HepG2 (cell line): ENCODE measurements around the gene PSMB2. TPM values are rescaled to one million over a fixed set of nuclear protein-coding genes. Genes with fewer than 3 reads are reported as not detected.

Experiments
- ARID2 ChIP-seq: sonication (generic); formaldehyde crosslinking; IDR thresholded peaks from 2 replicates; pipeline ENCODE4 v1.8.1; 2022; ENCODE audit warnings: mild to moderate bottlenecking, missing genetic modification reagents, borderline replicate concordance
- CREM ChIP-seq, 2 experiments: sonication (generic) in 1 of 2; formaldehyde crosslinking in 1 of 2; IDR thresholded peaks; 2 replicates each; pipeline versions ENCODE4 v1.4.0 to v1.6.1; 2016 to 2020; ENCODE audit warnings: antibody characterized with exemption in 1 of 2, mild to moderate bottlenecking in 1 of 2, missing genetic modification reagents in 1 of 2
- DR1 ChIP-seq: sonication (generic); formaldehyde crosslinking; IDR thresholded peaks from 2 replicates; pipeline ENCODE4 v1.8.0; 2021; ENCODE audit warnings: mild to moderate bottlenecking, missing genetic modification reagents, inconsistent platforms
- KDM5A ChIP-seq: fragments of 200-600 bp; sonication (generic); IDR thresholded peaks from 2 replicates; pipeline ENCODE4 v1.7.0; 2018; ENCODE audit warnings: antibody characterized with exemption, mild to moderate bottlenecking, low read length, borderline replicate concordance
- MBD4 ChIP-seq: IDR thresholded peaks from 2 replicates; pipeline ENCODE4 v1.6.1; 2012; ENCODE audit warnings: low read length, inconsistent platforms, borderline replicate concordance
- MEIS1 ChIP-seq: sonication (generic); formaldehyde crosslinking; IDR thresholded peaks from 2 replicates; pipeline ENCODE4 v1.9.0; 2021; ENCODE audit warnings: mild to moderate bottlenecking, missing genetic modification reagents, moderate library complexity, borderline replicate concordance
- NCOR1 ChIP-seq: fragments of 200-600 bp; sonication (generic); IDR thresholded peaks from 2 replicates; pipeline ENCODE4 v1.7.0; 2017; ENCODE audit warnings: antibody characterized with exemption, low read length, borderline replicate concordance
- PLSCR1 ChIP-seq: sonication (generic); formaldehyde crosslinking; IDR thresholded peaks from 2 replicates; pipeline ENCODE4 v1.5.0; 2020; ENCODE audit warnings: missing genetic modification reagents, mild to moderate bottlenecking, borderline replicate concordance
- PRMT3 ChIP-seq: sonication (generic); formaldehyde crosslinking; IDR thresholded peaks from 2 replicates; pipeline ENCODE4 v1.8.1; 2022; ENCODE audit warnings: low read depth, mild to moderate bottlenecking, moderate library complexity, missing genetic modification reagents, borderline replicate concordance
- SALL1 ChIP-seq: sonication (generic); formaldehyde crosslinking; IDR thresholded peaks from 2 replicates; pipeline ENCODE4 v1.8.0; 2022; ENCODE audit warnings: mild to moderate bottlenecking, missing genetic modification reagents
- SOX13 ChIP-seq, 3 experiments: fragments of 450-650 bp in 1 of 3; sonication (generic) in 1 of 3; formaldehyde crosslinking in 1 of 3; IDR thresholded peaks in 2 of 3; conservative IDR thresholded peaks in 1 of 3; 2 replicates each; pipeline versions ENCODE4 v1.5.0 to v1.6.1; 2016 to 2020; ENCODE audit warnings: antibody characterized with exemption in 1 of 3, mild to moderate bottlenecking in 1 of 3, missing compliant biosample characterization in 1 of 3, missing genetic modification reagents in 1 of 3, moderate library complexity in 1 of 3
- TFDP2 ChIP-seq: sonication (generic); formaldehyde crosslinking; IDR thresholded peaks from 2 replicates; pipeline ENCODE4 v1.4.0; 2020; ENCODE audit warnings: missing genetic modification reagents
- THAP11 ChIP-seq: IDR thresholded peaks from 2 replicates; pipeline ENCODE4 v1.6.1; 2016; ENCODE audit warnings: missing biosample characterization, missing genetic modification reagents
- ZFP41 ChIP-seq: sonication (generic); formaldehyde crosslinking; IDR thresholded peaks from 2 replicates; pipeline ENCODE4 v1.4.0; 2020; ENCODE audit warnings: mild to moderate bottlenecking, missing genetic modification reagents, borderline replicate concordance
- ZMYM2 ChIP-seq: sonication (generic); formaldehyde crosslinking; IDR thresholded peaks from 2 replicates; pipeline ENCODE4 v1.8.0; 2022; ENCODE audit warnings: mild to moderate bottlenecking, missing genetic modification reagents
- ZMYM4 ChIP-seq: sonication (generic); formaldehyde crosslinking; IDR thresholded peaks from 2 replicates; pipeline ENCODE4 v1.8.1; 2023; ENCODE audit warnings: mild to moderate bottlenecking, missing genetic modification reagents
- ZNF264 ChIP-seq: sonication (generic); formaldehyde crosslinking; IDR thresholded peaks from 2 replicates; pipeline ENCODE4 v1.4.0; 2020; ENCODE audit warnings: missing genetic modification reagents
- ZNF431 ChIP-seq: sonication (generic); formaldehyde crosslinking; IDR thresholded peaks from 2 replicates; pipeline ENCODE4 v1.9.0; 2022; ENCODE audit warnings: missing genetic modification reagents, low read depth, mild to moderate bottlenecking, borderline replicate concordance
- ZNF572 ChIP-seq: sonication (generic); formaldehyde crosslinking; IDR thresholded peaks from 2 replicates; pipeline ENCODE4 v1.5.1; 2020; ENCODE audit warnings: mild to moderate bottlenecking, missing genetic modification reagents
- ZNF678 ChIP-seq: sonication (generic); formaldehyde crosslinking; IDR thresholded peaks from 2 replicates; pipeline ENCODE4 v1.4.0; 2020; ENCODE audit warnings: mild to moderate bottlenecking, missing genetic modification reagents
- ZNF691 ChIP-seq: sonication (generic); formaldehyde crosslinking; IDR thresholded peaks from 2 replicates; pipeline ENCODE4 v1.4.0; 2020; ENCODE audit warnings: missing genetic modification reagents, low read depth, mild to moderate bottlenecking, borderline replicate concordance
- ZNF772 ChIP-seq: sonication (generic); formaldehyde crosslinking; IDR thresholded peaks from 2 replicates; pipeline ENCODE4 v1.5.0; 2020; ENCODE audit warnings: mild to moderate bottlenecking, missing genetic modification reagents
- polyA plus RNA-seq, 8 experiments: library from polyadenylated mRNA; depleted of rRNA in 3 of 8; stranded (reverse) in 7 of 8; unstranded in 1 of 8; fragments of >200 nt; fragmentation: Illumina TruSeq in 4 of 8; extraction: Trizol in 4 of 8; gene quantifications; 2 replicates each; pipeline versions ENCODE4 v1.2.1 to v1.2.3, GENCODE V29; 2011 to 2016; ENCODE audit warnings: low read depth in 4 of 8, missing spikeins in 1 of 8, mixed read lengths in 1 of 8; ENCODE audit not compliant: insufficient read depth in 1 of 8
- total RNA-seq, 5 experiments: library from RNA; depleted of rRNA; stranded (reverse); fragments of >200 nt; fragmentation: Illumina TruSeq; extraction: Trizol; gene quantifications; 2 replicates each; pipeline ENCODE4 v1.2.3, GENCODE V29; 2016; ENCODE audit warnings: low read depth in 1 of 5

PSMB2 gene
- total and polyA plus RNA-seq, 2 of the 13 experiments (the other 11 are each of a cell fraction or from before 2014, with no cell fraction given): 60.6 to 62.2 TPM

GRCh38 chr1:35555601-35556477, 85.5 kb downstream of the PSMB2 start (continued):
- TF ChIP-seq MEIS1 (CRISPR knock-in tag) (peak; percentile 65; the same call in 1 of the 2 replicates), ZNF431 (CRISPR knock-in tag) (no peak), DR1 (CRISPR knock-in tag) (no peak), TFDP2 (CRISPR knock-in tag) (no peak), ZMYM4 (CRISPR knock-in tag) (no peak), SOX13 (IDR thresholded peaks at IDR 0.05) (no peak), SOX13 (CRISPR knock-in tag; conservative IDR thresholded peaks at IDR 0.05 in 1 of 2, IDR thresholded peaks at IDR 0.05 in 1 of 2) (peak in 1 of 2 experiments; percentile 91; a peak in 2 of 4 replicates), ZNF691 (CRISPR knock-in tag) (no peak), ZNF572 (no peak), PLSCR1 (CRISPR knock-in tag) (no peak), NCOR1 (peak; percentile 50; the same call in 1 of the 2 replicates), MBD4 (no peak), ZMYM2 (CRISPR knock-in tag) (0 out of 2 replicates have a peak, but pooled peaks have one; percentile 29), THAP11 (no peak; the same call in 1 of the 2 replicates), ZFP41 (no peak), ZNF264 (no peak), SALL1 (CRISPR knock-in tag) (peak; percentile 56; the same call in 1 of the 2 replicates), CREM (IDR thresholded peaks at IDR 0.05) (peak; percentile 75; the same call in 1 of the 2 replicates), CREM (CRISPR knock-in tag; IDR thresholded peaks at IDR 0.05) (no peak), ARID2 (CRISPR knock-in tag) (no peak), ZNF678 (CRISPR knock-in tag) (no peak), KDM5A (no peak), ZNF772 (CRISPR knock-in tag) (0 out of 2 replicates have a peak, but pooled peaks have one; percentile 32), PRMT3 (CRISPR knock-in tag) (no peak)
